CMK (cell line): ENCODE results near the gene CA10.

ENCODE experiments used
- DNase-seq: peaks from one replicate; pipeline ENCODE4 v3.0.0-alpha.2; 2010; ENCODE audit warnings: low read depth

CA10 gene

GRCh38 chr17:51590071-51590656 lies 568.4 kb downstream of the CA10 start:
- DNase-seq, result no peak

DNA sequence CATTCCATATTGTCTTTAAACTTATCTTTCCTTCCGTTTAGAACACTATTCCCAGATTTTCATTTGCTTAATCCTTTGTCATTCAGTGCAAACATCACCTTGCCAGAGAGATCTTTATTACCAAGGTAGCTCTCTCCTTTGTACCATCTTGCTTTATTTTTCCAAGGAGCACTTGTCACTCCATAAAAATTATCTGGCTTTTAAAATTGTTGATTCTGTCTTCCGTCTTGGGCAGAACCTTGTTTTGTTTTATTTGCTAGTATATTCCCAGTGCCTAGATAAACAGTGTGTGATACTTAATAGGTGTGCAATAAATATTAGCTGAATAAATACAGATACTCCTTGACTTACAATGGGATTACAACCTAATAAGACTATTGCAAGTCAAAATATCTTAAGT lies 570.5 kb downstream of the CA10 start:
- no peak for DNase-seq

DNA sequence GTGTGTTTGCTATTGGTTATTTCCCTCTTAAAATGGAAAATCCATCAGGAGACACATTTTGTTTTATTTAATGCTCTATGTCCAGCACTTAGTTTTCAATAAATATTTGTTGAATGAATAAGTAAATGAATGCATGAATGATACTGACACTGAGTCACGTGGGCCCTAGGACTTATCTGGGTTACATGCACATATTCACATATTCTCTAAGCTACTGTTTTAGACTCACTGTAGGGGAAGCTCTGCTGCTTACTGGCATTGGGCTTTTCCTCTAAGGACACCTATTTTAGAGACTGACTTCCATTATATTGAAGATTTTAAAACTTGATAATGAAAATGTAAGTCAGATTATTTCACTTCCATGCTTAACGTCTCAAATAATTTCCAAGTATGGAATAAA lies 571.0 kb downstream of the CA10 start:
- no peak for DNase-seq

- no peak for DNase-seq
Measured at GRCh38 chr17:51585514-51586104, 572.9 kb downstream of the CA10 start.

GRCh38 chr17:51580869-51581268 lies 577.6 kb downstream of the CA10 start:
- DNase-seq, result no peak
